Skin of body (tissue), 2 donors: ENCODE data around the gene ALDH18A1. TPM values are rescaled to one million over a fixed set of nuclear protein-coding genes. Genes with fewer than 3 reads are reported as not detected.

ENCODE experiments used
- DNase-seq: peaks from one replicate; lab custom pipeline; 2025; lab: John Stamatoyannopoulos, UW
- total RNA-seq: library from RNA; depleted of rRNA; stranded (reverse); fragments of >200 nt; gene quantifications from one replicate; pipeline ENCODE4 v1.2.3, GENCODE V29; 2014

ALDH18A1 gene
- total RNA-seq, 1 donor from 2014 or later = 61.0 TPM

- no peak for DNase-seq
Measured at GRCh38 chr10:95579835-95580535, 76.5 kb downstream of the ALDH18A1 start.

GRCh38 chr10:95579292-95579691, 77.2 kb downstream of the ALDH18A1 start:
- DNase-seq = no peak

- DNase-seq = no peak
Measured at GRCh38 chr10:95578619-95579018, 77.9 kb downstream of the ALDH18A1 start.

- DNase-seq = no peak
Measured at GRCh38 chr10:95574649-95575365, 81.7 kb downstream of the ALDH18A1 start.

GRCh38 chr10:95573964-95574604, 82.4 kb downstream of the ALDH18A1 start:
- DNase-seq = no peak

GRCh38 chr10:95573527-95573926, 83.0 kb downstream of the ALDH18A1 start:
- DNase-seq = no peak

GRCh38 chr10:95572131-95572820, 84.2 kb downstream of the ALDH18A1 start:
- no peak for DNase-seq

- no peak for DNase-seq
Measured at GRCh38 chr10:95571390-95571789, 85.1 kb downstream of the ALDH18A1 start.

- DNase-seq = no peak
Measured at GRCh38 chr10:95569368-95569767, 87.1 kb downstream of the ALDH18A1 start.

- DNase-seq = no peak
Measured at GRCh38 chr10:95567903-95568630, 88.4 kb downstream of the ALDH18A1 start.

- no peak for DNase-seq
Measured at GRCh38 chr10:95566136-95566535, 90.4 kb downstream of the ALDH18A1 start.

- no peak for DNase-seq
Measured at GRCh38 chr10:95565336-95565735, 91.2 kb downstream of the ALDH18A1 start.

- DNase-seq = no peak
Measured at GRCh38 chr10:95564291-95564690, 92.2 kb downstream of the ALDH18A1 start.

- no peak for DNase-seq
Measured at GRCh38 chr10:95562341-95562965, 94.1 kb downstream of the ALDH18A1 start.

GRCh38 chr10:95561864-95562177, 94.7 kb downstream of the ALDH18A1 start:
- no peak for DNase-seq

GRCh38 chr10:95561177-95561863, 95.2 kb downstream of the ALDH18A1 start, which contains the start of gene SORBS1:
SORBS1 (minus strand) TSS chr10:95561371; CDS start chr10:95441135, 120,236 bp downstream.
- DNase-seq = peak; percentile 93

- peak; percentile 25 for DNase-seq
Measured at GRCh38 chr10:95560278-95561176, 96.0 kb downstream of the ALDH18A1 start.

- no peak for DNase-seq
Measured at GRCh38 chr10:95559896-95560277, 96.6 kb downstream of the ALDH18A1 start.

- DNase-seq = no peak
Measured at GRCh38 chr10:95559471-95559870, 97.0 kb downstream of the ALDH18A1 start.
